ENCODE data around the gene TTC28.
A peak's percentile ranks its signal among the peaks of the same experiment; 100 is the strongest.
"Not testable (repeated sequence)": the region's sequence is repeated elsewhere in the genome, so short reads cannot be mapped to it uniquely, and the experiment has no call there.

Gene TTC28

DNA sequence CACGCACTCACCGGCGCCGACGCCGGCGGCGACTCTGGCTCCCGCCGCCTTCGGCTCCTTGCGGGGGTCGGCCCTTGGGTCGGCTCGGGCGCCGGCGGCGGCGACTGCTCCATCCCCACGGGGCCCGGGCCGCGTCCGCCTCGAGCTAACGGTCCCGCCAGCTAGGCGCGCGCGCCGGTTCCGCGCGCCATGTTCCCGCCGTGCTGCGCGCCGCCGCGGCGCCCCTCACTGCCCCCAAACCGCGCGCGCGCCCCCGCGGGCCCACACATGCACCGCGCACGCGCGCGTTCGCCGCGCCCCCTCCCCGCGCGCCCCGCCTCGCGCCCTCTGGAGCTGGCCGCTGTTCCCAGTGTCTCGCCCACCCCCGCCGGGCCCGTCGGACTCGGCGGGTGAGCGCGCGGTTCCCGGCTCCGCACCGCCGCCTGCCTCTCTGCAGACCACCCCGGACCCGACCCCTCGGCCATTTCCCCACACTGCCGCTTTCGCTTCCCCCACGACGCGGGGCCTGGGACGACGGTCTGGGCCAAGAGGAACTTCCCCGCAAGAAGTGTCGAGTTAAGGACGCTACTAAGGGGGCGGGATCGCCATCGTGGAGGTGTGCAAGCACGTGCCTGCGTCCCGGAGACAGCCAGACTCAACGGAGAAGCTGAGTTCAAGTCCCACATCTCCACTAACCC lies at the start of gene TTC28:
TSS of gene TTC28 (minus strand) at position 230 of the 677 bp plus-strand sequence. CDS start at position 113, 117 bp downstream.
- DNase-seq (ENCODE audit: low read depth), result peak; percentile 3

DNA sequence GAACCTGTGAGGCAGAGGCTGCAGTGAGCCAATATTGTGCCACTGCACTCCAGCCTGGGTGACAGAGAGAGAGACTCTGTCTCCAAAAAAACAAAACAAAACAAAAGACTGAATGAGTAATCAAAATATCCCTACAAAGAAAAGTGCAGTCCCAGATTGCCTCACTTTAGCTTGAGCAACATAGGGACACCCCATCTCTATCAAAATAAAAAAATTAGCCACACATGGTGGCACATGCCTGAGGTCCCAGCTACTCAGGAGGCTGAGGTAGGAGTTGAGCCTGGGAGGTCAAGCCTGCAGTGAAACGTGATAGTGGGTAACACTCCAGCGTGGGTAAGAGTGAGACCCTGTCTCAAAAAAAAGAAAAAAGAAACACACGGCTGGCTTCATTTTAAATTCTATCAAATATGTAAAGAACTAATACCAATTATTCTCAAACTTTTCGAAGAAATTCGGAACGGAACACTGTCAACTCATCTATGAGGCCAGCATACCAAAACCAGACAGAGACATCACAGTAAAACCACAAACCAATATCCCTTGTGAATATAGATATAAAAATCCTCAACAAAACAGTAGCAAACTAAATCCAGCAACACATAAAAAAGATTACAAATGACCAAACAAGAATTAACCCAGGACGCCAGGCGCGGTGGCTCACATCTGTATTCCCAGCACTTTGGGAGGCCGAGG lies 49.1 kb upstream of the TTC28 start:
- no peak for DNase-seq (ENCODE audit: low read depth)

- DNase-seq (ENCODE audit: low read depth), result no peak
Observed at GRCh38 chr22:28728002-28728401, 48.4 kb upstream of the TTC28 start.

DNA sequence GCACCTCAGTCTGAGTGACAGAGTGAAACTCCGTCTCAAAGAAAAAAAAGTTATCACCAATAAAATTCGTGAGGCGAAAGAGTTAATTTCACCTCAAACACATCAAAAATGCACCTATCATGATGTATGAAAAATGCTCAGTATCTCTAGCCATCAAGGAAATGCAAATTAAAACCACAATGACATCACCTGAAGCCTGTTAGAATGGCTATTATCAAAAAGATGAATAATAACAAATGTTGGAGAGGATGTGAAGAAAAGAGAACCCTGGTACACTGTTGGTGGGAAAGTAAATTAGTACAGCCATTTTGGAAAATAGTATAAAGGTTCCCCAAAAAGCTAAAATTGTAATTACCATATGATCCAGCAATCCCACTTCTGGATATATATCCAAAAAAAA lies 38.4 kb upstream of the TTC28 start:
- no peak for DNase-seq (ENCODE audit: low read depth)

GRCh38 chr22:28716686-28717085 lies 37.0 kb upstream of the TTC28 start:
- DNase-seq (ENCODE audit: low read depth), result no peak

- DNase-seq (ENCODE audit: low read depth), result no peak
Observed at GRCh38 chr22:28715611-28716010, 36.0 kb upstream of the TTC28 start.

- DNase-seq (ENCODE audit: low read depth), result no peak
Observed at GRCh38 chr22:28714043-28714628, 34.5 kb upstream of the TTC28 start.

DNA sequence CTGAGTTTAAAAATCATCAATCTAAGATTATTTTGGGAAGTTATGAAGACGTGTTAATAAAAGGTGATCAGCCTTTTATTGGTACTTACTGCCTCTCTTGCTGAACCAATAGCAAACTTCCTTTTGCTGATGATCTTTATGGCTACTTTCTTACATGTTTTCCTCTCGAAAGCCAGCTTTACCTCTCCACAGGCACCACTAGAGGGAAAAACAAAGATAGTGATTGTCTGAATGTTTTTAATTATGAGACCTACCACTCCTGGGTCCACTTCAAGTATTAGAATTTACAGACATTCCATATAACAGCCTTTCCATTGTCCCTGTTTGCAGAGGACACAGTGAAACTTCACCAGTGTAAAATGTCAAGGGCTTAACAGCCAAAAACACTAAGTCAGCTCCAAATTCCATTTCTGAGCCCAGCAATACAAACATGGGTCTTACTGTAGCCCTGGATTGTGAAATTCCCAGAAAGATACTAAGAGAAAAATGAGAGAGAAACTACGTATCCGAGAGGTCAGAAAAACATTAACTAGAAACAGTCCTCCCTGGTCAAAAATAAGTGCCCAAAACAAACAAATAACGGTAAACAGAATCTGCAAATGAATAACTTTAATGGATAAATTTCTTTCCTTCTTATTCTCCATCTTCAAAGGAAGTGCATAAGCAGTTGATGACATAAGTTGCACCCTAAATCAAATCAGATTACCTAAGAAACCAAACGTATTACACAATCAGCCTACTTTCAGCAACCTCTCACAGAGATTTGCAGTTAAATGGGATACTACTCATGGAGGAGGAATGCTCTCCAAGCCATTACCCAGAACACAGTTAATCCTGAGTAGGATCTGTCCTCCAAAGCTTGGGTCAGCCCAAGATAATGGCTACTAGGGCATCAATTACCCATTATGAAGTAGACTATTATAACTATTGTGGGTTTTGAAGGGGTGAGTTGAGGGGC lies 32.5 kb upstream of the TTC28 start:
- DNase-seq (ENCODE audit: low read depth), result no peak

- no peak for DNase-seq (ENCODE audit: low read depth)
Observed at GRCh38 chr22:28711341-28711740, 31.7 kb upstream of the TTC28 start.

DNA sequence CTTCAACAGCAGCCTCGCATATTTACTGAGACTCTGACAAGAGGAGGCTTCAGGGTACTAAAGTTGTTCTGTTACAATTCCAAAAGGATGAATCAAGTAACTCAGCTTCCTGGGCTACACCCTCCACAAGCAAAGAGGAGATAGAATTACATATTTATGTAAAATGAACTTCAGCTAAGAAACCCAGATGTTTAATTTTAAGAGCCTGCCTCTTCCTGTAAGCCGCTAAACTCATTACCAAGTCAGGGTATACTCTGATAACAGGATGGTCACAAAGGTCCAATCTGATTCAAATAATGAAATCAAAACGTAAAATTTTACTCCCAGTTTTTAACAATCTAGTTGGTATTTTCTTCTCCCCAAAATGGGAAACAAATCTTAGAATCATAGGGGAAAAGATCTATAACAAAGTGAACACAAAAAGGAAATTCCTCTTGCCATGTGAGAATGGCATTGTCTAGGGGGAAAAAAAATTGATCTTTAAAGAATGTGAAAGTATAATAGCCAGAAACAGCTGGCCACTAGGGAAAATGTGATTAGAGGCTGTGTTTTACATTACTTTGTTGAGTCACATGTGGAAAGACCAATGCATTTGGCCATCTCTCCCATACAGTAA lies 31.0 kb upstream of the TTC28 start:
- no peak for DNase-seq (ENCODE audit: low read depth)

DNA sequence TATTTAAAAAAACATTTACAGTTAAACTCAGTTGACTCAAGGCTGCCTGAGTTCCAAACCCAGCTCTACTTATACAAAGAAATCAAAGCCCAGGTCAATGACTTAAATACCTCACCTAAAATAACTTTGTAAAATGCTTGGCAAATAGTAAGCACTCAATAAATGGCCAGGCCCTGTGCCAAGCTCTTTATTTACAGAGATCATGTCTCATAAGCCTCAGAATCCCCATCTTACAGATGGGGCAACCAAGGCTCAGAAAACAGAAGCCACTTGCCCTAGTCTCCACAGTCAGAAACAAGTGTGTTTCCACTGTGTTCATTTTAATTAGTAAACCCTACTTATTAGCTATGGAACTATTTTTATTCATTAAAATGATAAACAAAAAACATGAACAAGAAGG lies 30.5 kb upstream of the TTC28 start:
- DNase-seq (ENCODE audit: low read depth), result no peak

GRCh38 chr22:28706845-28707244 lies 27.2 kb upstream of the TTC28 start:
- no peak for DNase-seq (ENCODE audit: low read depth)

- DNase-seq (ENCODE audit: low read depth), result no peak
Observed at GRCh38 chr22:28703436-28703835, 23.8 kb upstream of the TTC28 start.

- DNase-seq (ENCODE audit: low read depth), result no peak
Observed at GRCh38 chr22:28702891-28703290, 23.3 kb upstream of the TTC28 start.

DNA sequence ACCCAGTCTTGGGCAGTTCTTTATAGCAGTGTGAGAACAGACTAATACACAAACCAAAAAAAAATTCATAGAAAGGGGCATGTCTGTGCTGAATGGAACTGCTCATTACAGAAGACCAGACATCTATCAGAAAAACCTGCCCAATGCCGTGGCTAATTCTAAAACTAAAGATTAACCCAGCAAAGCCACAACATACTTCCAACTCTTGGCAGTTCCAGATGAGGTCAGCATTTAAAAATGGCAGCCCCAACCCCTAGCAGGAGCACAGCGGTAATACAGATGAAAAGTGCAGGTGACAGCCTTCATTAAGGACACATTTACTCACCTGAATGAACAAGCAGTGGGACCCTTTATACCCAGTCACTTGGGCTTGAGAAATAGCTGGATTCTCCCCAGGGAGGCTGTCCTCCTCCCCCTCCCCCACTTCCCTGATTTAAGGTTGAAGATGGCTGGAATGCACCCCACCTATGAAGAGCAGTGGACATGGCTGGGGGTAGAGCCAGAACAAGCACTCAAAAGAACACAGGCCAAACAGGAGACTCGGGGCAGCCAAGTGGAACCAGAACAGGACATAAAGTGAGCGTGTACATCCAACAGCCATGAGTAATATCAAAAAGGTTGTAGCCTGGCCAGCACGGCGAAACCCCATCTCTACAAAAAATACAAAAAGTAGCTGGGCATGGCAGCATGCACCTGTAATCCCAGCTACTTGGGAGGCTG lies 13.6 kb upstream of the TTC28 start:
- DNase-seq (ENCODE audit: low read depth), result not testable (repeated sequence)

- not testable (repeated sequence) for DNase-seq (ENCODE audit: low read depth)
Observed at GRCh38 chr22:28689796-28690195, 10.2 kb upstream of the TTC28 start.

GRCh38 chr22:28682966-28683365 lies 3.3 kb upstream of the TTC28 start:
- DNase-seq (ENCODE audit: low read depth), result not testable (repeated sequence)

- DNase-seq (ENCODE audit: low read depth), result not testable (repeated sequence)
Observed at GRCh38 chr22:28680813-28681490, 1.3 kb upstream of the TTC28 start.

GRCh38 chr22:28678778-28679610 lies 646 bp downstream of the TTC28 start:
- not testable (repeated sequence) for DNase-seq (ENCODE audit: low read depth)
